PFSK-1 (cell line): ENCODE data around the gene RAD54L2.

Experiments
- FOXP2 ChIP-seq: optimal IDR thresholded peaks from 2 replicates; pipeline ENCODE3; 2011; ENCODE audit warnings: borderline replicate concordance, control low read depth, inconsistent platforms; ENCODE audit not compliant: insufficient read depth; ENCODE audit errors: extremely low read length, extremely low read depth
- POLR2AphosphoS5 ChIP-seq: IDR thresholded peaks from 2 replicates; pipeline ENCODE4 v1.6.1; 2012; ENCODE audit warnings: low read depth, mild to moderate bottlenecking, control low read depth, low read length, moderate library complexity
- REST ChIP-seq, 2 experiments: IDR thresholded peaks; 2 replicates each; pipeline versions ENCODE4 v1.6.1 to v1.8.0; 2011 to 2012; ENCODE audit warnings: low read depth in 2 of 2, low read length in 2 of 2, control low read depth in 1 of 2, inconsistent platforms in 1 of 2, mild to moderate bottlenecking in 1 of 2, moderate library complexity in 1 of 2; ENCODE audit not compliant: insufficient read depth in 1 of 2
- SIN3A ChIP-seq: IDR thresholded peaks from 2 replicates; pipeline ENCODE4 v1.6.1; 2012; ENCODE audit warnings: mild to moderate bottlenecking, low read length, moderate library complexity, borderline replicate concordance; ENCODE audit not compliant: insufficient read depth
- TAF1 ChIP-seq: IDR thresholded peaks from 2 replicates; pipeline ENCODE4 v1.6.1; 2012; ENCODE audit warnings: low read length, control low read depth, borderline replicate concordance; ENCODE audit not compliant: insufficient read depth

Gene RAD54L2

GRCh38 chr3:51568036-51568435 lies 29.5 kb downstream of the RAD54L2 start:
- TF ChIP-seq TAF1 (no peak), POLR2AphosphoS5 (no peak), SIN3A (no peak), FOXP2 (no peak), REST (IDR thresholded peaks at IDR 0.05; ENCODE audit: insufficient read depth in 1 of 2, low read depth in 2 of 2, low read length in 2 of 2) (no peak)

DNA sequence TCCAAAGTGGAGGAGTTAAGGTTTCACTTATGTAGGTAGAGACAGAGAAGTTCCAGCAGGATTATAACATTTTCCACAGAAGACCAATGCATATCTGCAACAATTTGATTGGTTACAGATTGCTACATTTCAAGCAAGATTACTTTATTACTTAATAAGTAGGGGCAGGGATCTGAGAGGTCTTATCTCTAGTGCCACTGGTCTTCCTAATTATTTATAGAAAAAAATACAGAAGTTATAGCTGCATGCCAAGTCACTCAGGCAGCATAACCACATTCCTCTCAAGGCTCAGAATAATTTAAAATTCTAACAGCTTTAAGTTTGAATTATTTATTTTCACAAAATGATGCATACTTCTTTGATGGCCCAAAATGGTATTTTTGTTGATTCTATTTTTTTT lies 30.5 kb downstream of the RAD54L2 start:
- TF ChIP-seq TAF1 (no peak), REST (IDR thresholded peaks at IDR 0.05; ENCODE audit: insufficient read depth in 1 of 2, low read depth in 2 of 2, low read length in 2 of 2) (no peak), FOXP2 (no peak), POLR2AphosphoS5 (no peak), SIN3A (no peak)

DNA sequence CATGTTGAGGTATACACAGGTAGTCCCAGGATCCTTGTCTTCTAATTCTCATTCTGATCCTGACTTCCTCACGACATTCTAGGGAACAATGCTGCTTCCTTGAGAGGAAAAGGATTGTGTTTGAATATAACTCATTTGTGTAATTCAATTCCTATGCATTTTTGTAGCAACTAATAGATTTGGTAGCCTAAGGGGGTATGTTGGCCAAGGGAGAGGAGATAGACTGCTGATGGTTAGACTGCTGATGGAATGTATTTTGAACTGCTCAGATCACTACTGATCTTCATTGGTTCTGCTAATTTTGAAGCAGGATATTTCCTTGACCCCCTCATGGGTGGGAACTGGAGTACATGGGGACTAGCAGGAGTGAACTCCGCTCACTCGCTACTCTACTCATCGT lies 39.7 kb downstream of the RAD54L2 start:
- TF ChIP-seq TAF1 (no peak), REST (IDR thresholded peaks at IDR 0.05; ENCODE audit: insufficient read depth in 1 of 2, low read depth in 2 of 2, low read length in 2 of 2) (no peak)

GRCh38 chr3:51580418-51580817 lies 41.9 kb downstream of the RAD54L2 start:
- no peak for TF ChIP-seq SIN3A
- TF ChIP-seq TAF1: no peak
- TF ChIP-seq POLR2AphosphoS5: no peak
- no peak for TF ChIP-seq REST (IDR thresholded peaks at IDR 0.05; ENCODE audit: insufficient read depth in 1 of 2, low read depth in 2 of 2, low read length in 2 of 2)
- TF ChIP-seq FOXP2: no peak

GRCh38 chr3:51581524-51581923 lies 43.0 kb downstream of the RAD54L2 start:
- TF ChIP-seq FOXP2: no peak
- TF ChIP-seq SIN3A: no peak
- no peak for TF ChIP-seq TAF1
- no peak for TF ChIP-seq REST (IDR thresholded peaks at IDR 0.05; ENCODE audit: insufficient read depth in 1 of 2, low read depth in 2 of 2, low read length in 2 of 2)
- no peak for TF ChIP-seq POLR2AphosphoS5
